HG03139 (cell line): ENCODE results near the gene P2RX6.
"Not testable (repeated sequence)": the region's sequence is repeated elsewhere in the genome, so short reads cannot be mapped to it uniquely, and the experiment has no call there.

ENCODE experiments used
- ATAC-seq: cut with Tn5 transposase; IDR thresholded peaks from one replicate; pipeline ENCODE4 v1.9.1; 2021; ENCODE audit not compliant: unreplicated experiment

The P2RX6 gene

DNA sequence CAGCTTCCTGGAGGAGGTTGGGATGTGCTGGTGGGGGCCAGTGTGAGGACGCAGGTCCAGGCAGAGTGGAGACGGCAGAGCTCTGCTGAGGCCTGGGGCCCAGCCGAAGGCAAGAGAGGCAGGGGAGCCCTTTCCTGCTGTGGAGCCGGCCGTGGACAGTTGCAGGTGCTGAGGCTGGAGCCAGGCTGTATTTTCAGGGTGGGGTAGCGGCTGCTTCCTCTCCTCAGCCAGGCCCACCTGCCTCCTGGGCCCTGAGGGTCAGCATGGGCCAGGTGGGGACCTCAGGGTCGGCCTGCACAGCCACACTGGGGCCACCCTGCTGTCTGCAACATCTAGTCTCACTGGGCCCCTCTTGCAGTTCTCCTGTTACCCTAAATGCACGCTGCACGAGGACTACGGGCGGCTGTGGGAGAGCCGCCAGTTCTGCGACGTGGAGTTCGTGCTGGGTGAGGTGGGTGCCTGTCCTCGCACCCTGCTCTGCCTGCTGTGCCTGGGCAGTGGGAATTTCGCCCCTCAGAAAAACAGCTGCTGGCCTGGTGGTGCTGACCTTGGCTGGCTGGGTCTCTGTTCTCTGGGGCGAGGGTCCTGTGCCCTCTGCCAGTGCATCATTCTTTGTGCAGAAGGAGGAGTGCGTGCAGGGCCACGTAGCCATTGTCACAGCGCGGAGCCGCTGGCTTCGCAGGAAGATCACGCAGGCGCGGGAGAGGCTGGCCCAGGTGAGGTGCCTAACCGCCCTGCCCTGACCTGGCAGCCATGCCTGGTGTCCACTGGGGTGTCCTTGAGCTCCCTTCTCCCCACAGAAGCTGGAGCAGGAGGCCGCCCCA is 21.4 kb upstream of the P2RX6 start:
- ATAC-seq: no peak

DNA sequence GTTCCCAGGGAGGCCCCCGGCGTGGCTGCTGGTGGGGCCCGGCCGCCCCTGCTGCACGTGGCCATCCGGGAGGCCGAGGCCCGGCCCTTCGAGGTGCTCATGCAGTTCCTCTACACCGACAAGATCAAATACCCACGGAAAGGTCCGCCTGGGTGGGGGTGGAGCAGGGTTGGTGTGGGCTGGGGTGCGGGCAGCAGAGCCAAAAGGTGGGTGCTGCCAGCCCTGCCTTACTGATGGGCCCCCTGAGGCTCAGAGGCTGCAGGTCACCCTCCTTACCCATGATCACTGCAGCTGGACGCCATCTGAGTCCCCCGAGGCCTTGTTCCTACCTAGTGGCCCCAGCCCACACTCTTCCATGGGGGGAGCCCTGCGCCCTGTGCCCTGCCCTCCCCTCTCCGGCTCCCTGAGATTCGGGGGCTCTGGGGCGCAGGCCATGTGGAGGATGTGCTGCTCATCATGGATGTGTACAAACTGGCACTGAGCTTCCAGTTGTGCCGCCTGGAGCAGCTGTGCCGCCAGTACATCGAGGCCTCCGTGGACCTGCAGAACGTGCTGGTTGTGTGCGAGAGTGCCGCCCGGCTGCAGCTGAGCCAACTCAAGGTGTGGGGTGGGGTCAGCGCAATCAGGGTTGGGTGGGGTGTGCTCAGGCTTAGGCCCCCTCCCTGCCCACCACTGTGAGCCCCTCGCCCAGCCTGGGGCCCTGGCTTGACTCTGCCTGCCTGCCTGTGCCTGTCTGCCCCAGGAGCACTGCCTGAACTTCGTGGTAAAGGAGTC is 20.6 kb upstream of the P2RX6 start:
- no peak for ATAC-seq

DNA sequence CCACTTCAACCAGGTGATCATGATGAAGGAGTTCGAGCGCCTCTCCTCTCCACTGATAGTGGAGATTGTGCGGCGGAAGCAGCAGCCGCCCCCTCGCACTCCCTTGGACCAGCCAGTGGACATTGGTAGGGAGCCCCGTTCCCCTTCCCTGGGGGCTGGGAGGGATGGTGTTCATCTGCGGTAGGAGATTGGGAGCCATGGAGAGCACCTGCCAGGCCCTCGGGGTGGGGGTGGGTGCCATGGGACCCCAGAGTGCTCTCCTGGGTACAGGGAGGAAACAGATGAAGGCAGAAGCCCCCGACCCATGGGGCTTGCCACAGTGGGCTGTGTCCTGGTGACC is 20.1 kb upstream of the P2RX6 start:
- no peak for ATAC-seq

DNA sequence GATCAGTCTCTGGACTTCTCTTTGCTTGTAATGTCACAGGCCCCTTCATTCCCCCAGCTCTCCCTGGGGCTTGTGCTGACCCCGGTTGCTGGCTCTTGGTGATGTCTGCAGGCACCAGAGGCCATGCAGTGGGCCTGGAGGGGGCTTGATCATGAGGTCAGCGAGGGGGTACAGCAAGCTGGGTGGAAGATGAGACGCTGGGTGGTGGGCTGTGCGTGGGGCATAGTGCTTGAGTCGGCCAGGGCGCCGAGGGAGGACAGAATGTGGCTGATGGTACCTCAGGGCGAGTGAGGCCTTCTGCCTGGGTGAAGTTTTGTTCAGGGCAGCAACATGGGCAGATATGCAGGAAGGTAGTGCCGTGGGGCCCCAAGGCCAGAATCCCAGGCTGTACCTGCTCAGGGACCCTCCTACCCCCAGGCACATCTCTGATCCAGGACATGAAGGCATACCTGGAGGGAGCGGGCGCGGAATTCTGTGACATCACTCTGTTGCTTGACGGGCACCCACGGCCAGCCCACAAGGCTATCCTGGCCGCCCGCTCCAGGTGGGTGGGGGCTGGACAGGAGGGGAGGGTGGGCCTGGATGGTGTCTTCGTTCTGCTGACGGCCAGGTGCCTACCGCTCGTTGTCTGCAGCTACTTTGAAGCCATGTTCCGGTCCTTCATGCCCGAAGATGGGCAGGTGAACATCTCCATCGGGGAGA is 19.5 kb upstream of the P2RX6 start:
- no peak for ATAC-seq

DNA sequence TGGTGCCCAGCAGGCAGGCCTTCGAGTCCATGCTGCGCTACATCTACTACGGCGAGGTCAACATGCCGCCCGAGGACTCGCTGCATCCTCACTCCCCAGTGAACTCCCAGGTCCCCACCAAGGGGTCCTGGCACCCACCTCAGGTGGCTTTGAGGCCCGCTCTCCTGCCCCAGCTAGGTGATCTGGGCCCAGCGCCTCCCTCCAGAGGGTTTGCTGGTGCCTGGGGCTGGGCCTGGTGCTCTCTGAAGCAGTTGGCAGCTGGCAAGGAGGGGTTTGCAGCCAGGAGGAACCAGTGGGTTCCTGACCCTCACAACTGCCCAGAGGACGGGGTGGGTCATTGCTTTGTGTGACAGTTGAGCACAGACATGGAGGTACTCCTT is 18.9 kb upstream of the P2RX6 start:
- no peak for ATAC-seq

DNA sequence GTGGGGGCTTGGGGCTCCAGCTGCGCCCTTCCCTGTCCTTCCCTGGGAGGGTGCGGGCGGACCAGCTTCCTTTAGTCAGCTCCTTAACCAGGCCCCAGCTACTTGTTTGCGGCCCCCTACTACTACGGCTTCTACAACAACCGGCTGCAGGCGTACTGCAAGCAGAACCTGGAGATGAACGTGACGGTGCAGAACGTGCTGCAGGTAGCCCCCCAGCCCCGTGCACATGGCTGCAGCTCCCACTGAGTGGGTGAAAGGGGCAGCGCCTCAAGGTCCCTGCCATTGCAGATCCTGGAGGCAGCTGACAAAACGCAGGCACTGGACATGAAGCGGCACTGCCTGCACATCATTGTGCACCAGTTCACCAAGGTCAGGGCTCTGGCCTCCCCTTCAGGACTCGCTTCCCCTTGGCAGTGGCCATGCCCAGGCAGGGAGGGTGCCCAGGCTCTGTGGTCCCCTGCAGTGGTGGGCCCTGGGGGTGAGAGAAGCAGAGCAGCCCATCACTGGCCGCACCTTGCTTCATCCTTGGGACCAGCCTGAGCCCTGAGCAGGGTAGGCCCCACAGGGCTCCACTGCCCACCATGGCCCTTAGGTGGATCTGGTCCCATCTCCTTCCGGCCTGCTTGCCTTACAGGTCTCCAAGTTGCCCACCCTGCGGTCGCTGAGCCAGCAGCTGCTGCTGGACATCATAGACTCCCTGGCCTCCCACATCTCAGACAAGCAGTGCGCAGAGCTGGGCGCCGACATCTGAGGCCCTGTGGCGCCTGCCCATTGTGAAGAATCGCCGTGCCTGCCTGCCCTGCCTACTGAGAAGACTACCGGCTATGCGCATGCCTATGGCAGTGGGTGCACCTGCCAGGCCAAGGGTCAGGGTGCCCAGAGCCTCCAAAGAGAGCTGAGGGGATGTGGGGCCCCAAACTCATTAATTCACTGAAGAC is 18.1 kb upstream of the P2RX6 start:
- ATAC-seq: no peak

DNA sequence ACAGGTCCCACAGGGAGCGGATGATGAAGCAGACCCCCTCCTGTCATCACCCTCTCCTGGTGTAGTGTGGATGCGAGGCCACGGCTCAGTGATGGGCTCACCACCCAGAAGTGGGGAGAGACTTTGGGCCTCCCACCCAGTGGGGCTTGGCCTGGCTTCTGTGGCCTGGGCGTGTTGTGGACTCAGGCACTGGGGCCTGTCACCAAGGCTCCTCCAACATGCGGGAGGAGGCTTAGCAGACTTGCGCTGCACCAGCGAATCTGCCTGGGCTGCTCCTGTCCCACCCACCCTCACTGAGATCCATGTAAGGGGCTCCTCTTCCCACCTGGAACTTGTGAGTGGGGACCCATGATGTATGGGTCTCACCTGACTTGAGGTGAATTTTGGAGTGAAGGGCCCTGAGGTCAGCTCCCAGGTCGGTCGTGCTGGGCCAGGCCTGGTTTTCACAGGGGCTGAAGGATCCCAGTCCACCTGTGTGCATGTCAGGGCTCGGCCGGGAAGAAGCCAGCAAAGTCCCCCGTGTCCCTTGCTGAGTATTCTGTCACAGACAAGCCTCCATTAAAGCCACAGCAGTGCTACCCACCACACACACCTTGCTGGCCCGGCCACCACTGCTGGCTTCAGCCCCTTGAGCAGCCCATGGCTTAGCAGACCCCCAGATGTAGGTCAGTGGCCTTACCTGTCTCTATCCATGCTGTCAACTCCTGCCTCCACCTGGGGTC is 17.3 kb upstream of the P2RX6 start:
- no peak for ATAC-seq

DNA sequence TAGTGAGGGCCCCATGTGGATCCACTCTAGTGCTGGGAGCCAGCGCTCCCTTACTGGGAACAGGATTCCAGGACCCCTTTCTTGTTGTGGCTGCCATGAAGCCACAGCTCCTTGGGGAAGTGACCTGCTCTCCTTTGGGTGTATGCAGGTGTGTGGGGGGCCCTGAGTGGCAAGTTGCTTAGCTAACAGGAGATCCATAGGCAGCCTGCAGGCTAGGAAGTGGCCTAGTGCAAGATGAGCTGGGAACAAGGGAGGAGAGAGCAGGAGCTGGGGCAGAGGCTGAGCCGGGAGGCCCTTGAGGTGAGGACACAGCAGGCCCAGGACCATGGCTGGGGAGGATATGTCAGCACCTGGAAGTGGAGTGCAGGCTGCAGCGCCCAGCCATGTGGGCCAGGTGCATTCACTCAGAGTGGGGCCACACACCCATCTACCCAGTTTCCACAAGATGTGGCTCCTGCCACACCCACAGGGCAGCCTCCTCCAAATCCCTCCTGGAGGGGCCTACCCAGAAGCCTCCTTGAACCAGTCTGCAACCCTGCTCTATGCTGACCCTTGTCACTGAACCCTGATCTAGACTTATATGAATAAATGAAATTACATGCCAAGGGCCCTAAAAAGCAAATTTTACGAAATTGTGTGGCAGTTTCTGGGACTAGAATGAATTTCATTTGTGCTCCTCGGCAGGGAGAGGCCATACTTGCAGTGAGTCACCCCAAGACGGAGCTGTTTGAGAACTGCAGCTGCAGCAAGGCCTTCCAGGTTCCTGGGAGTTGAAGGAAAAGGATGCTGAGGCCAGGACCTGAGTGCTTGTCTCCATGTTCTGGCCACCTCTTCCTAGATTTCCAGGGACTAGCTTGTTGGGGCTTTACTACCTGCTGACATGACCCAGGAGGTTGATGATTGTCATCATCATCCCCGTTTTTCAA is 16.3 kb upstream of the P2RX6 start:
- ATAC-seq: no peak

DNA sequence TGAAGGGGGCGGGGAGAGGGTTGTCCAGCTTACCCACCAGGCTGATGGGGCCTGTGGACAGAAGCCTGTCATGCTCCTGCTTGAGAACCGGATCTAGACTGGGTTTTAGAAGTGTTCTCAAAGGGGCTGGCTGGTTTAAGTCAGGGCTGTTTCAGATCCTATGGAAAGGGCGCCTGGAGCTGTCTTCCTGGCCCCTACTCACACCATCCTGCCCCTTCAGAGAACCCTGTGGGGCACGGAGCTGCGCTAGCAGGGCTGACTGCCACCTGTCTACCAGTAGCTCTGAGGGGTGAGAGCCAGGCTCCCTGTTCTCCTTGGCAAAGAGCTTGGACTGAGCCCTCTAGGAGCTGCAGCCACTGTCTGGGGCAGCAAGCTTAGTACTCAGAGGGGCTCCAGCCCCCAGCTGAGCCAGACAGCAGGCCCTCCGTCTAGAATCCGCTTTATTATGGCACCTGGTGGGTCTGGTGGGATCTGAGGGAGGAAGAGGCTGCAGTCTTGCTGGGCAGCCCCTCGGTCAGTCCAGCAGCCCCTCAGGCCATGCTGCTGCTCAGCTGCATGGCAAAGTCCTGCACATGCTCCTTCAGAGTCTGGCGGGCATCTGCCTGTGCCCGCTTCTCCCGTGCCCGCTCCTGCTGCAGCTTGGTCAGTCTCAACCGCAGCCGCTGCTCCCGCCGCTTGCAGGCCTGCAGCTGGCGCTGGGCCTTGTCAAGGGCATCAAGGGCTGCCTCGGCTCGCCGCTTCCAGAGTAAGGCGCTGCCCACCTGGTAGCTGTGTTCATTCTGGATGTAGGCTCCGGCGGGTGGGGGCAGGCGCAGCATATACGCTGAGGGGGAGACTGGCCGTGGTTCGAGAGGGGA is 15.4 kb upstream of the P2RX6 start:
- no peak for ATAC-seq

DNA sequence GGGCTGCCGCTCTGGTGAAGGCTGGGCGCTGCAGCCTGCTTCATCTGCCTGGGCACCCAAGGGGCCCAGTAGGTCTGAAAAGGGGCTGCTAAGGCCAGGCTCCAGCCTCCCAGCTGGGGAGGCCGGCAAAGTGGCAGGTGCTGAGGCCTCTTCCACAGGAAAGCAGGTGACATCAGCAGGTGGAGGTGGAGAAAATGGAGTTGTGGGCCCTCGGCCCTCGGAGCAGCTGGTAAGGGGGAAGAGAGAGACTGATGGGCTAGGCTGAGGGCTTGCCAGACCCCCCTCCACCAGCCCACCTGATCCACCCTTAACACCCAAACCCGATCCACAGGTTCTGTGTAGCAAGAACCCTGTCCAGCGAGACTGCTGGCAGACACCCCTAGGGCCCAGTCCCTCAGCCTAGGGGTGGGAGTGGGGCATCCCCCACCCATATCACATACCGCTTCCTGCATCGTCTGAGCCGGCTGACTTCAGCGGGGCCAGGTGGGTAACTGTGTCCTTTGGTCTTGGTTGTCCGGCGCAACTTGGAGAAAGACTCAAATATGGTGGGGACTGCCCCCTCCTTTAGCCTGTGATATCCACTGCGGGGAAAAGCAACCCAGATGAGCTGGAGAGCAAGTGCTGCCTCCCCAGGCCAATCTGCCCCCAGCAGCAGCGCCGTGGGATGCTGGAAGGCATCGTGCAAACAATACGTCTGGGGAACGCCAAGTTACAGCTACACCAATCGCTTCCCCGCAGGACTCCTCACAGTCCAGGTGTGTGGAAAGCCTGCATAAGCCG is 14.6 kb upstream of the P2RX6 start:
- ATAC-seq: no peak

DNA sequence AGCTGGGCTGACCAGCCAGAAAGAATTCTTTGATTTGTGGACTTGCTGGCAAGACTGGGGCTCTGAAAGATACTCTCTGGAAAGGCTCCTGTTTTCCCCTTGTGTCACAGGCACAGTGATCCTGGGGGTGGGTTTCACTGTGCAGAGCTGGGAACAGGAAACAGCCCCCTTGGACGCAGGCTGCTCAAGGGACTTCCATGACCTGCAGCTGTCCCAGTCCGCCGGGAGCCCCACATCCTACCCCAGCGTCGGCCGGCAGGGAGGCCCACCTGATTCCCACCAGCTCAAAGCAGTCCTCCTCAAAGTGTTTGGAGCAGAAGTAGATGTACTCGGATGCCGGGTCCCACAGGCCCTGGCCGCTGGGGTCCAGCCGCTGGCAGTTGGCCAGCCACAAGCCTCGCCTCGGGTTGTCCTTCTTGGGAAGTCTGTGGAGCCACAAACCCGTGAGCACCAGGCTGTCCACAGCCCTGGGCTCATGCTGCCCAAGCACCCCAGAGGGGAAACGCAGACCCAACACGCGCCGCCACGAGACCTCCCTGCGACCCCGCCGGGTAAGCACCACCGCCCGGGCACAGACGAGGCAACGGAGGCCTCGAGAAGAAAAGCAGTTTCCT is 13.9 kb upstream of the P2RX6 start:
- ATAC-seq: no peak

DNA sequence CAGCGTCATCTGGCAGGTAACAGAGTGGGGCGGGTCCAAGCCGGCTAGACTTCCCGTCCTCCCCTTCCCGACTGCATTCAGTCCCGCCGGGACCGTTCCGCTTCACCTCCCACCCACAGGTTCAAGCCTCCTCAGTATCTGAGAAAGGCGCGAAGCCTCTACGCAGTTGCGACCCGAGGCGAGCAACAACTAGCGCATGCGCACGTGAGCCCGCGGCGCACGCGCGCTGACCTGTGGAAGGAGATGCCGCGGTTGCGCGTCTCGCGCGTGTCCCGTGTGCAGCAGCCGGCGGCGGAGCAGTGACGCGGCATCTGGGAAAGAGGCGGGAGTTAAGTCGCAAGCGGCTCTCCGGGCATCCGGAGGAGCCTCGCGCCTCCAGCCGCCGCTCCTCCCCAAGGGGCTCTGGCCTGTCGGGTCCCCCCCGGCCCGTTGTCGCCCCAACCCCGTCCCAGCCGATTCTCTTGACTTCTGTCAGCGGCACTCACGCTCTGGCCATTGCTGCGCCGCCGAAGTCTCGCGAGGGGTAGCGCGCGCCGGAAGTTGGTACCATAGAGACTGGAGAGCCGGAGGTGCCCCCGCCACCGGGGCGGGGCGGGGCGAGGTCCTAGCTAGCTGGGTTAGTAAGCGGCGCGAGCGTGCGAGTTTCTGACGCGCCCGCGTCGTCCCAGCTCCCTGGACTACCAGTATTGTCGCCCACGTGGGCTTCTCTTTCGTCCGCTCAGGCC is 13.2 kb upstream of the P2RX6 start, which contains the start of gene THAP7:
Gene THAP7 (minus strand): TSS at position 518 of the 725 bp plus-strand sequence. CDS start 207 bp downstream, at position 311.
- ATAC-seq: peak; percentile 78

DNA sequence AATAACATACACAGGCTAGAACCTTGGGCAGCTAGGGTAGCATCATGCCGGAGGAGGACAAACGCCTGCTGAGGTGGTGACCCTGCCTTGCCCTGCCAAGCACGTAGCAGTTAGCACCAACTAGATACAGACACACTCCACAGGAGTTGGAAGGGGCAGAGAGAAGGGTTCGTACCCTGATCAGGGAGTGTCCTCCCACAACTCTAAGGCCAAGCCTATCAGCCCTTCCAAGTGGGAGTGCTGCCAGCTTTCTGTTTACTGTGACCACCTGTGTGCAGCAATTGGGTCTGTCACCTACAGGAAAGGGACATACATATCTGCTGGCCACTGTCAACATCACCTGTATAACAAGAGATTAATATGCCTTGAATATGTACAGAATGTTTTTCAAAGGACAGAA is 11.2 kb upstream of the P2RX6 start:
- no peak for ATAC-seq

DNA sequence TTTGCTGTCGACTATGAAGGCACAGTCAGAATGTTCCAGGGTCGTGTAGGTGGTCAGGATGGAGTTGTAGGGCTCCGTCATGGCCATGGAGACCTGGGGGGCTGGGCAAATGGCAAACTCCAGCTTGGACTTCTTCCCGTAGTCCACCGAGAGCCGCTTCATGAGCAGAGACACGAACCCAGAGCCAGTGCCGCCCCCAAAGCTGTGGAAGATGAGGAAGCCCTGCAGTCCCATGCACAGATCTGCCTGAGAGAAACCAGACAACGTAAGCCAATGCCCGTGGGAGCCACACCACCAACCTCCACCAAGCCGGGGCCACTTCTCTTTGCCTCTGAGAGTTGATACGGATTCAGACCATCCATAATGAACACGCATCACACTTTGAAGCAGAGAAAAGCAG is 5.8 kb upstream of the P2RX6 start:
- not testable (repeated sequence) for ATAC-seq

DNA sequence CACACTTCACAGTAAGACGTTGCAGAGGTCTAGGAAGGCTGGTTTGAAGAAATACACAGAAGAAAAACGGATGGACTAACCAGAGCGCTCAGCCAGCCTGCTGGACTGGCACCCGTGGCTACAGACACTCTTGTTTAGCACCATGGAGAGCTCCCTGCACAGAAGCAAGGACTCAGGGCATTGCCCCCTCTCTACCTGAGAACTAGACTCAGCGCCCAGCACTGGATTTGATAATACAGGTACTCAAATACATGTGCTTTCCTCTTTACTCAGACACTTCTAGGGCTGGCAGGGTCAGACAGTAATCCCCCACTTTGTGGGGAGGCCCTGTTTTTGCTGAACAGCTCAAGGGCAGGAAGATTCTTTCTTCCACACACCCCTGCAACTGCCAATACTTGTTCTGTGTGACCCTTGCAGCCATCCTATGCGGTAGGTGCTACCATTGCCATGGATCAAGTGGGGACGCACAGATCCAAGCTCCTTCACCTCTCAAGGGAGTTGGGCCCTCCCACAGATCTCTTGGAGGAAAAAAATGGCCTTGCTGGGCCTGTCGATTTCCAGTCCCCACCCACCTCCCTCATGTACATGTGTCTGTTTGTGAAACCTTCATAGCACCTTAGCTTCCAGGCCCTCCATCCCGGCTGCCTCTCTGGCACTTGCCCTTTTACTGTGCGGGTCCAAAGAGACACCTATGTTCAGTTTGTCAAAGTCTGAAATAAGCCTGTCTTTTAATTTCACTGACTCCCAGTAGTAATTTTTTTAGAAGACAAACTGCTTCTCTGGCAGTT is 5.1 kb upstream of the P2RX6 start:
- no peak for ATAC-seq
